IMR-90 (cell line): ENCODE data around the gene GLRB. TPM values are rescaled to one million over a fixed set of nuclear protein-coding genes. Genes with fewer than 3 reads are reported as not detected.

Source experiments
- ATAC-seq: fragments of 200-7000 bp; cut with Tn5 transposase; 2 replicates; pipeline ENCODE4 v1.9.1; 2020; ENCODE audit warnings: low read depth, mild to moderate bottlenecking, moderate library complexity
- BruUV-seq: library from RNA; stranded (reverse); fragments of 400-500 nt; replicated peaks from 2 replicates; lab custom pipeline; 2021; lab: Mats Ljungman, UMichigan
- CTCF ChIA-PET: fragments of 300-600 bp; formaldehyde crosslinking; extraction: SDS; loops from one replicate; lab custom pipeline; 2021; ENCODE audit warnings: antibody characterized with exemption; lab: Yijun Ruan, JAX
- POLR2A ChIA-PET: fragments of 300-600 bp; sonication (Branson Sonifier 250); formaldehyde crosslinking; loops from one replicate; lab custom pipeline; 2022; ENCODE audit warnings: antibody characterized with exemption; ENCODE audit not compliant: unreplicated experiment; lab: Charles Lee
- DNase-seq: peaks from one replicate; pipeline ENCODE4 v3.0.0; 2013
- H2AFZ ChIP-seq: replicated peaks from 2 replicates; pipeline ENCODE3; 2013; ENCODE audit warnings: low read length, mild to moderate bottlenecking; ENCODE audit not compliant: poor library complexity
- H2AK5ac ChIP-seq: 2 replicates; pipeline ENCODE4 v1.6.1; 2013; ENCODE audit warnings: low read depth, low read length, inconsistent platforms
- H2AK9ac ChIP-seq: replicated peaks from 2 replicates; pipeline ENCODE3; 2013; ENCODE audit warnings: mild to moderate bottlenecking, low read depth, low read length, moderate library complexity; ENCODE audit not compliant: poor library complexity
- H2BK120ac ChIP-seq: 2 replicates; pipeline ENCODE4 v1.6.1; 2013; ENCODE audit warnings: low read depth, low read length, inconsistent platforms
- H2BK15ac ChIP-seq: 3 replicates; pipeline ENCODE4 v1.6.1; 2013; ENCODE audit warnings: low read depth, low read length, inconsistent platforms
- H2BK20ac ChIP-seq: 2 replicates; pipeline ENCODE4 v1.6.1; 2013; ENCODE audit warnings: low read depth, mild to moderate bottlenecking, inconsistent platforms, low read length, moderate library complexity
- H2BK5ac ChIP-seq: 2 replicates; pipeline ENCODE4 v1.6.1; 2013; ENCODE audit warnings: mild to moderate bottlenecking, low read depth, low read length, inconsistent platforms; ENCODE audit not compliant: poor library complexity, severe bottlenecking
- H3K14ac ChIP-seq: replicated peaks from 2 replicates; pipeline ENCODE4 v1.6.1; 2013; ENCODE audit warnings: low read depth, low read length, inconsistent platforms
- H3K18ac ChIP-seq: 2 replicates; pipeline ENCODE4 v1.6.1; 2013; ENCODE audit warnings: low read depth, low read length, control low read depth
- H3K23ac ChIP-seq: 2 replicates; pipeline ENCODE4 v1.6.1; 2013; ENCODE audit warnings: low read depth, low read length, inconsistent platforms
- H3K27ac ChIP-seq: 2 replicates; pipeline ENCODE4 v1.5.1; 2013; ENCODE audit warnings: mild to moderate bottlenecking, control low read depth, low read length; ENCODE audit not compliant: insufficient read depth
- H3K27me3 ChIP-seq: 2 replicates; pipeline ENCODE4 v1.6.1; 2013; ENCODE audit warnings: low read length; ENCODE audit not compliant: control insufficient read depth, insufficient read depth
- H3K36me3 ChIP-seq: 2 replicates; pipeline ENCODE4 v1.6.1; 2013; ENCODE audit warnings: low read length, mixed read lengths; ENCODE audit not compliant: control insufficient read depth, insufficient read depth
- H3K4ac ChIP-seq: 2 replicates; pipeline ENCODE4 v1.6.1; 2013; ENCODE audit warnings: low read depth, low read length, inconsistent platforms
- H3K4me1 ChIP-seq: 2 replicates; pipeline ENCODE4 v1.6.1; 2013; ENCODE audit warnings: low read length, mixed read lengths; ENCODE audit not compliant: control insufficient read depth, insufficient read depth
- H3K4me2 ChIP-seq: 2 replicates; pipeline ENCODE4 v1.6.1; 2013; ENCODE audit warnings: low read depth, mild to moderate bottlenecking, control low read depth, low read length, moderate library complexity
- H3K4me3 ChIP-seq: 2 replicates; pipeline ENCODE4 v1.5.1; 2013; ENCODE audit warnings: low read depth, mild to moderate bottlenecking, control low read depth, low read length, moderate library complexity; ENCODE audit not compliant: insufficient read depth
- H3K56ac ChIP-seq: 2 replicates; pipeline ENCODE4 v1.6.1; 2013; ENCODE audit warnings: low read length, inconsistent platforms; ENCODE audit not compliant: insufficient read depth; ENCODE audit errors: extremely low read depth
- H3K79me1 ChIP-seq, 2 experiments: 2 replicates each; pipeline ENCODE4 v1.6.1; 2013; ENCODE audit warnings: low read length in 2 of 2, inconsistent platforms in 1 of 2, low read depth in 1 of 2
- H3K9ac ChIP-seq: 2 replicates; pipeline ENCODE4 v1.6.1; 2013; ENCODE audit warnings: low read depth, low read length, control low read depth
- H3K9me1 ChIP-seq: 2 replicates; pipeline ENCODE4 v1.6.1; 2013; ENCODE audit warnings: low read length, inconsistent platforms; ENCODE audit not compliant: insufficient read depth
- H3K9me3 ChIP-seq: 2 replicates; pipeline ENCODE4 v1.6.1; 2013; ENCODE audit warnings: low read length; ENCODE audit not compliant: control insufficient read depth, insufficient read depth
- H4K20me1 ChIP-seq: 2 replicates; pipeline ENCODE4 v1.6.1; 2013; ENCODE audit warnings: low read length, inconsistent platforms; ENCODE audit not compliant: insufficient read depth
- H4K5ac ChIP-seq: 2 replicates; pipeline ENCODE4 v1.6.1; 2013; ENCODE audit warnings: mild to moderate bottlenecking, low read depth, low read length, control low read depth
- H4K8ac ChIP-seq, 2 experiments: 2 replicates each; pipeline ENCODE4 v1.6.1; 2013; ENCODE audit warnings: low read depth in 2 of 2, low read length in 2 of 2, control low read depth in 1 of 2, inconsistent platforms in 1 of 2
- H4K91ac ChIP-seq: 2 replicates; pipeline ENCODE4 v1.6.1; 2013; ENCODE audit warnings: low read depth, low read length, inconsistent platforms; ENCODE audit not compliant: insufficient read depth
- RCOR1 ChIP-seq: IDR thresholded peaks from 2 replicates; pipeline ENCODE4 v1.6.1; 2012; ENCODE audit warnings: mild to moderate bottlenecking, low read length, improper control_type of control experiment; ENCODE audit not compliant: insufficient replicate concordance
- WGBS, 2 experiments: methylation state at CpG; one replicate each; pipeline versions ENCODE4 v1.1.5 to v1.1.7; 2013; ENCODE audit warnings: missing lambda C conversion rate in 2 of 2; ENCODE audit not compliant: insufficient read length in 1 of 2; ENCODE audit errors: extremely low coverage in 2 of 2; 5-methylcytosine and 5-hydroxymethylcytosine counted together
- dilution Hi-C: fragments of 300-500 bp; cut with HindIII; formaldehyde crosslinking; loops from one replicate; pipeline ENCODE4 v1.14.3; 2018; ENCODE audit warnings: low sequenced_read_pairs; ENCODE audit not compliant: unreplicated experiment
- in situ Hi-C: fragments of 300-500 bp; cut with MboI; formaldehyde crosslinking; loops from 3 replicates; pipeline ENCODE4 v1.14.3; 2019; ENCODE audit warnings: low sequenced_read_pairs, inconsistent platforms, mixed read lengths
- intact Hi-C: fragments of 100-400 bp; cut with micrococcal nuclease; formaldehyde crosslinking; loops from 2 replicates; pipeline ENCODE4 v1.10.0; 2022
- polyA plus RNA-seq, 3 experiments: library from polyadenylated mRNA; depleted of rRNA; stranded (reverse); fragments of >200 nt; gene quantifications; 2 replicates each; pipeline ENCODE4 v1.2.3, GENCODE V29; 2012; ENCODE audit warnings: low replicate concordance in 1 of 3
- total RNA-seq: library from RNA; depleted of rRNA; stranded (reverse); fragments of >200 nt; gene quantifications from 2 replicates; pipeline ENCODE4 v1.2.3, GENCODE V29; 2012

GLRB gene
- total and polyA plus RNA-seq, 2 of the 4 experiments (the other 2 are of a cell fraction): 3.0 to 3.2 TPM

- DNase-seq: no peak
- in situ Hi-C loops: no loop called here
Observed at GRCh38 chr4:157099506-157099905, 23.6 kb downstream of the GLRB start.

More at GRCh38 chr4:157099506-157099905, 23.6 kb downstream of the GLRB start:
- Histone ChIP-seq H3K4me2 (no peak overlapping the region), H4K91ac (no peak overlapping the region), H3K23ac (no peak overlapping the region), H2AK9ac (no peak overlapping the region), H3K9me3 (no peaks in the 10 kb centered on the region), H2BK20ac (no peak overlapping the region), H2BK5ac (no peak overlapping the region), H2BK120ac (no peak overlapping the region), H3K56ac (no peak overlapping the region), H3K4me1 (no peaks in the 10 kb centered on the region), H2BK15ac (no peak overlapping the region), H3K14ac (no peak overlapping the region), H3K4ac (no peak overlapping the region), H3K36me3 (no peaks in the 10 kb centered on the region), H4K8ac (no peak overlapping the region), H4K20me1 (no peaks in the 10 kb centered on the region), H3K9ac (no peak overlapping the region), H3K4me3 (no peak overlapping the region), H4K5ac (no peak overlapping the region), H3K18ac (no peak overlapping the region), H3K27me3 (no peaks in the 10 kb centered on the region), H2AK5ac (no peak overlapping the region), H3K79me1 (no peaks in the 10 kb centered on the region), H3K9me1 (no peaks in the 10 kb centered on the region), H2AFZ (no peak overlapping the region), H3K27ac (no peak overlapping the region)
- no CpG with 5 or more reads among the region's 4 CpGs for WGBS, 2 experiments
- intact Hi-C loops: no loop called here
- POLR2A ChIA-PET: no interaction called here
- CTCF ChIA-PET: no interaction called here
- BruUV-seq: no TSS peak
- no peak for ATAC-seq
- no peak for TF ChIP-seq RCOR1
- dilution Hi-C loops: no loop called here
